Caco-2 (cell line): ENCODE results near the gene GH1. TPM values are rescaled to one million over a fixed set of nuclear protein-coding genes. Genes with fewer than 3 reads are reported as not detected.
A peak's percentile ranks its signal among the peaks of the same experiment; 100 is the strongest.

Experiments
- BruUV-seq: library from RNA; stranded (reverse); fragments of 400-500 nt; replicated peaks from 2 replicates; lab custom pipeline; 2021; lab: Mats Ljungman, UMichigan
- CTCF ChIA-PET: fragments of 300-600 bp; sonication (Branson Sonifier 250); formaldehyde crosslinking; loops from one replicate; lab custom pipeline; 2022; ENCODE audit warnings: antibody characterized with exemption; lab: Charles Lee
- POLR2A ChIA-PET: fragments of 300-600 bp; sonication (Branson Sonifier 250); formaldehyde crosslinking; loops from one replicate; lab custom pipeline; 2022; ENCODE audit warnings: antibody characterized with exemption; lab: Charles Lee
- DNase-seq, 2 experiments: peaks; one replicate each; pipeline versions ENCODE4 v3.0.0 to v3.0.0-alpha.2; 2020 to 2022
- H3K27me3 ChIP-seq: replicated peaks from 2 replicates; pipeline ENCODE4 v1.6.0; 2011; ENCODE audit warnings: low read length; ENCODE audit not compliant: control insufficient read depth, insufficient read depth
- H3K36me3 ChIP-seq: 2 replicates; pipeline ENCODE4 v1.5.1; 2011; ENCODE audit warnings: low read length; ENCODE audit not compliant: control insufficient read depth, insufficient read depth
- H3K4me1 ChIP-seq: fragments of 250-450 bp; sonication (Bioruptor Pico); 2 replicates; pipeline ENCODE4 v1.5.1; 2020; ENCODE audit warnings: mild to moderate bottlenecking
- H3K4me3 ChIP-seq: 2 replicates; pipeline ENCODE4 v1.5.1; 2011; ENCODE audit warnings: low read depth, mild to moderate bottlenecking, control low read depth, low read length
- H3K9me3 ChIP-seq: fragments of 250-450 bp; sonication (Bioruptor Pico); 2 replicates; pipeline ENCODE4 v1.5.1; 2020; ENCODE audit warnings: mild to moderate bottlenecking, moderate library complexity
- H3K27ac Mint-ChIP-seq: one replicate; pipeline ENCODE4 v1.8.0; 2022; ENCODE audit warnings: mixed read lengths; ENCODE audit not compliant: unreplicated experiment
- H3K27me3 Mint-ChIP-seq: one replicate; pipeline ENCODE4 v1.8.0; 2022; ENCODE audit warnings: mixed read lengths; ENCODE audit not compliant: insufficient read depth, unreplicated experiment
- H3K36me3 Mint-ChIP-seq: one replicate; pipeline ENCODE4 v1.8.0; 2022; ENCODE audit warnings: mild to moderate bottlenecking, mixed read lengths; ENCODE audit not compliant: insufficient read depth, unreplicated experiment
- H3K4me1 Mint-ChIP-seq: one replicate; pipeline ENCODE4 v1.8.0; 2022; ENCODE audit warnings: low read depth, mixed read lengths; ENCODE audit not compliant: unreplicated experiment
- H3K4me3 Mint-ChIP-seq: one replicate; pipeline ENCODE4 v1.8.0; 2022; ENCODE audit warnings: mild to moderate bottlenecking, moderate library complexity, mixed read lengths; ENCODE audit not compliant: unreplicated experiment
- H3K9me3 Mint-ChIP-seq: one replicate; pipeline ENCODE4 v1.8.0; 2022; ENCODE audit warnings: mixed read lengths; ENCODE audit not compliant: unreplicated experiment
- intact Hi-C: fragments of 100-400 bp; cut with micrococcal nuclease; formaldehyde crosslinking; loops from one replicate; pipeline ENCODE4 v1.10.0; 2022; ENCODE audit not compliant: unreplicated experiment
- total RNA-seq: library from RNA; stranded (reverse); gene quantifications from 2 replicates; pipeline ENCODE4 v1.2.3, GENCODE V29; 2022
- TF ChIP-seq, protein P1 (sequence below), 2 experiments: fragments of 200-600 bp in 1 of 2; IDR thresholded peaks; 1 replicate in 1 of 2; 2 replicates in 1 of 2; pipeline versions ENCODE4 v1.5.1 to v1.8.0; 2011 to 2022; ENCODE audit warnings: antibody characterized with exemption in 1 of 2, control low read depth in 1 of 2, inconsistent platforms in 1 of 2, low read depth in 1 of 2, low read length in 1 of 2, mild to moderate bottlenecking in 1 of 2, moderate library complexity in 1 of 2; ENCODE audit not compliant: insufficient read depth in 1 of 2, severe bottlenecking in 1 of 2, unreplicated experiment in 1 of 2

Gene GH1
- total RNA-seq, 1 experiment from 2014 or later: not detected

DNA sequence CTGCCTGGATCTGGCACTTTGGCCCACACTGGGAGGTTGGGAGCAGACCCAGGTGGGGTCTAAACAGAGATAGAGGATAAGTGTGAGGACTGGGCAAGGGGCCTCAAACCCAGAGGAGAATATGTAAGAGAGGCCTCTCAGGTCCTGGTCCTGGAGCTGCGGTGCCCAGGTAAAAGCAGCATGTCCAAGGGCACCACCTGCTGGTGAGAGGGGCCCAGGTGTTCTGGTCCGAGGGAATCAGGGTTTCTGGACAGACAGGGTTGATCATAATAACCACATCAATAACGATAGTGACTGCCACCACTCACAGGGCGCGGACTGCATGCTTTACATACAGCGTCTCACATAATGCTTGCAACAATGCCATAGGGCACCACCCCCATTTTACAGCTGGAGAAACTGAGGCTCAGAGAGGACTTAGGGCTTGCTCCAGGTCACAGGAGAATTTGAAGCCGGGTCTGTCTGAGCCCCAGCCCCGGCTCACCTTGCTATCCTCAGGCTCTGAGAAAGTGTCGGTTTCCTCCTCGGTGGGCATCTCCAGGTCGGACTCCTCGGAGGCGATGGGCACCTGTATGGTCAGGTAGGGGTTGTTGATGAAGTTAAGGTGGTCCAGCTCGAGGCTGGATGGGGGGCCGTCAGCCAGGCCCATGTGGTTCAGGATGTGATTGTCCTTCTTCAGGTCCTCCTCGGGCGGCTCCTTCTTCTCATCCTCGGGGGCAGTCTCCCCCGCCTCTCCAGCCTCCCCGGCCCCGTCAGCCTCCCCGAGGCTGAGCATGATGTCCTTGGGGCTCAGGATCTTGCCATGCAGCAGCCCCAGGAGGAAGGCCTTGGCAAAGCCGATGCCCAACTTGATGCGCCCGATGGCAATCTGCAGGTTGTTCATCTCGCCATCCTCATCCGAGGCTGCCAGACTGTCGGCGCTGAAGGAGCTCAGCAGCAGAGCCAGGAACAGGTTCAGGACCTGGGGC lies 32.6 kb upstream of the GH1 start:
- H3K36me3 Mint-ChIP-seq: no peaks in the 10 kb centered on the region
- H3K9me3 Mint-ChIP-seq: no peaks in the 10 kb centered on the region
- H3K27ac Mint-ChIP-seq: no peak overlapping the region
- H3K4me1 ChIP-seq: no peaks in the 10 kb centered on the region
- TF ChIP-seq, protein P1, sequence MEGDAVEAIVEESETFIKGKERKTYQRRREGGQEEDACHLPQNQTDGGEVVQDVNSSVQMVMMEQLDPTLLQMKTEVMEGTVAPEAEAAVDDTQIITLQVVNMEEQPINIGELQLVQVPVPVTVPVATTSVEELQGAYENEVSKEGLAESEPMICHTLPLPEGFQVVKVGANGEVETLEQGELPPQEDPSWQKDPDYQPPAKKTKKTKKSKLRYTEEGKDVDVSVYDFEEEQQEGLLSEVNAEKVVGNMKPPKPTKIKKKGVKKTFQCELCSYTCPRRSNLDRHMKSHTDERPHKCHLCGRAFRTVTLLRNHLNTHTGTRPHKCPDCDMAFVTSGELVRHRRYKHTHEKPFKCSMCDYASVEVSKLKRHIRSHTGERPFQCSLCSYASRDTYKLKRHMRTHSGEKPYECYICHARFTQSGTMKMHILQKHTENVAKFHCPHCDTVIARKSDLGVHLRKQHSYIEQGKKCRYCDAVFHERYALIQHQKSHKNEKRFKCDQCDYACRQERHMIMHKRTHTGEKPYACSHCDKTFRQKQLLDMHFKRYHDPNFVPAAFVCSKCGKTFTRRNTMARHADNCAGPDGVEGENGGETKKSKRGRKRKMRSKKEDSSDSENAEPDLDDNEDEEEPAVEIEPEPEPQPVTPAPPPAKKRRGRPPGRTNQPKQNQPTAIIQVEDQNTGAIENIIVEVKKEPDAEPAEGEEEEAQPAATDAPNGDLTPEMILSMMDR (IDR thresholded peaks at IDR 0.05; ENCODE audit: insufficient read depth in 1 of 2, low read depth in 1 of 2, low read length in 1 of 2, severe bottlenecking in 1 of 2, unreplicated experiment in 1 of 2): peak; percentile 71 to 85
- intact Hi-C loops: loop anchor here (5.0 kb wide), 1 partner anchor 36 kb away; no protein-coding TSS in a partner anchor
- no peaks in the 10 kb centered on the region for H3K4me1 Mint-ChIP-seq
- H3K36me3 ChIP-seq: no peaks in the 10 kb centered on the region
- H3K4me3 Mint-ChIP-seq: no peak overlapping the region
- no peaks in the 10 kb centered on the region for H3K27me3 ChIP-seq
- ChIA-PET POLR2A (no interaction called here), CTCF (interaction anchor here (0.6 to 1.8 kb wide), 12 partner anchors 11 to 242 kb away, joined by 3 to 31 read pairs (median 4); partner anchors contain the start of genes CSHL1 and GH1)
- peaks cover 6% of the 10 kb centered on the region for H3K27me3 Mint-ChIP-seq
- no TSS peak for BruUV-seq
- DNase-seq: peak; percentile 72 to 82
- no peak overlapping the region for H3K4me3 ChIP-seq
- no peaks in the 10 kb centered on the region for H3K9me3 ChIP-seq

DNA sequence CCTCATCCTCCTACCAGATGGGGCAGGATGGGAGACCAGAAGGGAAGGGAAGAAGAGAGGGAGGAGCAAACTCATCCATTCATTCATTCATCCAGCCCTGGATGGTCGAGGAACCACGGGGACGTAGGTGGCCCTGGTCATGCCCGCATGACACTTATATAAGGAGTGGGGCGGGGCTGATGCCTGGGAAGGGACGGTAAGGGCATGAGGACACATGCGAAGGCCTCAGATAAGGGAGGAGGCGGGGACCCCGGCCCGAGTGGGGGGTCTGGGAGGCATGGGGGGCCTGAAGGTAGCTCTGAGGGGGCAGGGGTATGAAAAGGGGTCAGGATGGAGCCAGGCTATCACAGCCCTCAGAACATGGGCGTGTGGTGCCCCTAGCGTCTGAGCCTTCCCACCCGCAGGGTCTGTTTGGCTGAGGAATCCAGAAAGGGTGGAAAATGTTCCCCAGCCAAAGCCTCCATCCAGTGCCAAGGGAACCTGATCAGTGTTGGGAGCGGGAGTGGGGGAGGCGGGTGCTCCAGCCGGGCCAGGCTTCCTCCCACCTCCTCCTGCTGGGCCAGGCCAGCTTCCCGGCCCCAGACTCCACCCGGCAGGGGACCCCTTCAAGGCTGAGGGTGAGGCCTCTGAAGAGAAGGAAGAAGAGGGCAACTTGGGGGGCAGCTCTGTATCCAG lies 31.1 kb upstream of the GH1 start:
- no TSS peak for BruUV-seq
- H3K4me3 Mint-ChIP-seq: no peak overlapping the region
- Histone ChIP-seq H3K36me3 (no peaks in the 10 kb centered on the region), H3K4me1 (no peaks in the 10 kb centered on the region), H3K9me3 (no peaks in the 10 kb centered on the region), H3K27me3 (no peaks in the 10 kb centered on the region), H3K4me3 (no peak overlapping the region)
- H3K4me1 Mint-ChIP-seq: no peaks in the 10 kb centered on the region
- peaks cover 6% of the 10 kb centered on the region for H3K27me3 Mint-ChIP-seq
- TF ChIP-seq, protein P1 (IDR thresholded peaks at IDR 0.05; ENCODE audit: insufficient read depth in 1 of 2, low read depth in 1 of 2, low read length in 1 of 2, severe bottlenecking in 1 of 2, unreplicated experiment in 1 of 2): no peak
- POLR2A ChIA-PET: no interaction called here
- H3K9me3 Mint-ChIP-seq: no peaks in the 10 kb centered on the region
- H3K27ac Mint-ChIP-seq: no peak overlapping the region
- no peaks in the 10 kb centered on the region for H3K36me3 Mint-ChIP-seq
- DNase-seq: no peak
- CTCF ChIA-PET: interaction anchor here (0.8 to 1.8 kb wide), 6 partner anchors 30 to 108 kb away, joined by 3 to 31 read pairs (median 6); partner anchors contain the start of genes CSHL1 and GH1
- intact Hi-C loops: loop anchor here (5.0 kb wide), 1 partner anchor 38 kb away; no protein-coding TSS in a partner anchor

DNA sequence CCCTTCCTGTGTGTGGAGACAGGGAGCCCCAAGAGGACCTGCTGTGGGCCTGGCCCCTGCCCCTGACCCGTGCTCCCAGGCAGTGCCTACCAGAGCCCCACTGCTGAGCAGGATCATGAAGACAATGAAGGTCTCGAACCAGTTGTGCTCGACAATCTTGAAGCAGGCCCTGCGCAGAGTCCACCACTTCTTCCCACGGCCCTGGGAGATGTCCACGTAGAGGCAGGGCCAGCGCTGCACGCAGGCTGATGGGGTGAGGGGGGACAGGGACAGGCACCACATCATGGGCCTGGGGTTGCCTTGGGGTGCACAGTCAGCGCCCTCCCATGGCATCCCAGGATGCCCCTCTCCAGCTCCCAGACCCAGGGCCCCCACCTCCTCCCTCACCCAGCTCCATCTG lies 29.9 kb upstream of the GH1 start:
- H3K27me3 ChIP-seq: no peaks in the 10 kb centered on the region
- ChIA-PET POLR2A (no interaction called here), CTCF (interaction anchor here (1.3 kb wide), 1 partner anchor 29 kb away, joined by 8 read pairs; the partner anchor contains the start of gene GH1)
- TF ChIP-seq, protein P1 (IDR thresholded peaks at IDR 0.05; ENCODE audit: insufficient read depth in 1 of 2, low read depth in 1 of 2, low read length in 1 of 2, severe bottlenecking in 1 of 2, unreplicated experiment in 1 of 2): no peak
- Mint-ChIP-seq H3K36me3 (peaks cover 6% of the 10 kb centered on the region), H3K4me3 (no peak overlapping the region), H3K27me3 (peaks cover 6% of the 10 kb centered on the region), H3K9me3 (no peaks in the 10 kb centered on the region), H3K27ac (no peak overlapping the region), H3K4me1 (no peaks in the 10 kb centered on the region)
- no peaks in the 10 kb centered on the region for H3K4me1 ChIP-seq
- no peak overlapping the region for H3K4me3 ChIP-seq
- no peaks in the 10 kb centered on the region for H3K9me3 ChIP-seq
- H3K36me3 ChIP-seq: no peaks in the 10 kb centered on the region
- BruUV-seq: no TSS peak
- intact Hi-C loops: no loop called here
- no peak for DNase-seq
